Stimulated activated CD4-positive, alpha-beta T cell treated with anti-CD3 and anti-CD28 coated beads, Interleukin-12 subunit alpha, Interleukin-12 subunit beta, amount 100 ng/mL, for 4 hours (primary cell): ENCODE results near the gene ACSM3.
A peak's percentile ranks its signal among the peaks of the same experiment; 100 is the strongest.
"Not testable (repeated sequence)": the region's sequence is repeated elsewhere in the genome, so short reads cannot be mapped to it uniquely, and the experiment has no call there.

Source experiments
- DNase-seq: peaks from one replicate; pipeline ENCODE4 v3.0.0-alpha.2; 2020

ACSM3 gene

GRCh38 chr16:20755799-20756198, 8.0 kb upstream of the ACSM3 start:
- DNase-seq = not testable (repeated sequence)

GRCh38 chr16:20760346-20760745, 3.5 kb upstream of the ACSM3 start:
- no peak for DNase-seq

GRCh38 chr16:20761175-20761574, 2.6 kb upstream of the ACSM3 start:
- no peak for DNase-seq

GRCh38 chr16:20762404-20763123, 1.2 kb upstream of the ACSM3 start:
- DNase-seq = no peak

GRCh38 chr16:20764448-20764847, 634 bp downstream of the ACSM3 start:
- DNase-seq = not testable (repeated sequence)

GRCh38 chr16:20765732-20766131, 1.9 kb downstream of the ACSM3 start:
- DNase-seq = no peak

GRCh38 chr16:20766294-20766693, 2.5 kb downstream of the ACSM3 start:
- no peak for DNase-seq

GRCh38 chr16:20767577-20767976, 3.8 kb downstream of the ACSM3 start:
- DNase-seq = no peak

- no peak for DNase-seq
Measured at GRCh38 chr16:20768121-20768520, 4.3 kb downstream of the ACSM3 start.

GRCh38 chr16:20768818-20769217, 5.0 kb downstream of the ACSM3 start:
- DNase-seq = no peak

- DNase-seq = no peak
Measured at GRCh38 chr16:20773679-20774078, 9.9 kb downstream of the ACSM3 start.

- peak; percentile 51 for DNase-seq
Measured at GRCh38 chr16:20774703-20775362, 11.0 kb downstream of the ACSM3 start.

- DNase-seq = no peak
Measured at GRCh38 chr16:20781697-20782096, 17.9 kb downstream of the ACSM3 start.

- DNase-seq = no peak
Measured at GRCh38 chr16:20782470-20782869, 18.7 kb downstream of the ACSM3 start.

GRCh38 chr16:20784204-20784603, 20.4 kb downstream of the ACSM3 start:
- no peak for DNase-seq

GRCh38 chr16:20789130-20789529, 25.3 kb downstream of the ACSM3 start:
- DNase-seq = no peak

GRCh38 chr16:20791923-20792612, 28.3 kb downstream of the ACSM3 start:
- DNase-seq = no peak

- DNase-seq = no peak
Measured at GRCh38 chr16:20798364-20798763, 34.5 kb downstream of the ACSM3 start.

- DNase-seq = no peak
Measured at GRCh38 chr16:20799599-20799998, 35.8 kb downstream of the ACSM3 start.

GRCh38 chr16:20801278-20801677, 37.5 kb downstream of the ACSM3 start:
- no peak for DNase-seq

- DNase-seq = no peak
Measured at GRCh38 chr16:20803192-20803560, 39.4 kb downstream of the ACSM3 start.

GRCh38 chr16:20803561-20804214, 39.9 kb downstream of the ACSM3 start:
- DNase-seq = no peak

GRCh38 chr16:20805684-20806167, 41.9 kb downstream of the ACSM3 start:
- not testable (repeated sequence) for DNase-seq
